Stimulated activated CD4-positive, alpha-beta T cell treated with anti-CD3 and anti-CD28 coated beads, Interleukin-12 subunit alpha, Interleukin-12 subunit beta, amount 100 ng/mL, for 24 hours (primary cell): ENCODE results near the gene ANKRD40CL.
"Not testable (repeated sequence)": the region's sequence is repeated elsewhere in the genome, so short reads cannot be mapped to it uniquely, and the experiment has no call there.

Experiments
- DNase-seq, 2 experiments: peaks; one replicate each; pipeline ENCODE4 v3.0.0-alpha.2; 2020; ENCODE audit warnings: low read depth in 2 of 2

The ANKRD40CL gene

GRCh38 chr17:50767446-50767845, at the start of gene ANKRD40CL:
ANKRD40CL (minus strand) TSS chr17:50767518; CDS start chr17:50766913, 605 bp downstream.
- DNase-seq, result no peak

- no peak for DNase-seq
Measured at GRCh38 chr17:50816271-50816670, 49.0 kb upstream of the ANKRD40CL start.

- no peak for DNase-seq
Measured at GRCh38 chr17:50815400-50815799, 48.1 kb upstream of the ANKRD40CL start.

GRCh38 chr17:50813583-50813982, 46.3 kb upstream of the ANKRD40CL start:
- DNase-seq, result no peak

GRCh38 chr17:50808888-50809287, 41.6 kb upstream of the ANKRD40CL start:
- no peak for DNase-seq

GRCh38 chr17:50808413-50808812, 41.1 kb upstream of the ANKRD40CL start:
- DNase-seq, result no peak

- no peak for DNase-seq
Measured at GRCh38 chr17:50807675-50808074, 40.4 kb upstream of the ANKRD40CL start.

GRCh38 chr17:50807009-50807408, 39.7 kb upstream of the ANKRD40CL start:
- DNase-seq, result no peak

GRCh38 chr17:50806141-50806643, 38.9 kb upstream of the ANKRD40CL start:
- DNase-seq, result no peak

GRCh38 chr17:50805486-50805885, 38.2 kb upstream of the ANKRD40CL start:
- no peak for DNase-seq

GRCh38 chr17:50804749-50805475, 37.6 kb upstream of the ANKRD40CL start:
- not testable (repeated sequence) for DNase-seq

- DNase-seq, result no peak
Measured at GRCh38 chr17:50803676-50804075, 36.4 kb upstream of the ANKRD40CL start.

GRCh38 chr17:50802609-50803571, 35.6 kb upstream of the ANKRD40CL start:
- no peak for DNase-seq

GRCh38 chr17:50800196-50800700, 32.9 kb upstream of the ANKRD40CL start:
- DNase-seq, result no peak

- no peak for DNase-seq
Measured at GRCh38 chr17:50799582-50799981, 32.3 kb upstream of the ANKRD40CL start.

GRCh38 chr17:50798424-50799288, 31.3 kb upstream of the ANKRD40CL start:
- no peak for DNase-seq

GRCh38 chr17:50797135-50797810, 30.0 kb upstream of the ANKRD40CL start:
- DNase-seq, result no peak

- DNase-seq, result no peak
Measured at GRCh38 chr17:50794361-50794760, 27.0 kb upstream of the ANKRD40CL start.

- DNase-seq, result no peak
Measured at GRCh38 chr17:50793007-50793406, 25.7 kb upstream of the ANKRD40CL start.

- no peak for DNase-seq
Measured at GRCh38 chr17:50792132-50792531, 24.8 kb upstream of the ANKRD40CL start.

GRCh38 chr17:50790618-50791017, 23.3 kb upstream of the ANKRD40CL start:
- DNase-seq, result no peak
